ENCODE results near the gene SORBS2. TPM values are rescaled to one million over a fixed set of nuclear protein-coding genes. Genes with fewer than 3 reads are reported as not detected.

The SORBS2 gene
- total RNA-seq, 1 donor, result 2.1 TPM

DNA sequence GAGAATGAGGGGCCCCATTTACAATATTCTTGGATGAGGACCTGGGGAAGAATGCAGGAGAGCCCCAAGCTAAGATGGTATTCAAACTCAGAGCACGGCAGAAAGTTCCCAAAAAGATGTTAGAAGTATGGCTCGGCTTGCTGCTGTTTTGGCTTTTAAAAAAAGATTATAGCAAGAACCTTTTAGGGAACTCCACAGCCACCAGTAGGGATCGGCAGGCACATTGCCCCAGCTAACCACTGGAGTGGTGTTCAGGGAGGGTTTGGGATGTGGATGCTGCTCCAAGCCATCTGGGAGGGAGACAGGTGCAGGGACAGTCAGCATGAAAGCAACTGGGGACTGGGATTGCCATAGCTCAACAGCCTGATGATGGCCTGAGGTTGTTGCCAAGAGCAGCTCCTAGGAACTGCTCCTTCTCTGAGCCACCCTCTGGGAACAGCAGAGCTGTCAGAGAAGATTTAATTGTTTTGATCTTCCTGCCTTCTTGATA, 63.0 kb downstream of the SORBS2 start:
- Histone ChIP-seq H3K27me3 (ENCODE audit: insufficient read depth, low read length) (peaks cover 15% of the 10 kb centered on the region), H3K9me3 (ENCODE audit: low read depth, low read length) (no peaks in the 10 kb centered on the region), H3K4me1 (ENCODE audit: insufficient read depth, low read length) (no peaks in the 10 kb centered on the region), H3K4me3 (ENCODE audit: low read length) (no peak overlapping the region)

DNA sequence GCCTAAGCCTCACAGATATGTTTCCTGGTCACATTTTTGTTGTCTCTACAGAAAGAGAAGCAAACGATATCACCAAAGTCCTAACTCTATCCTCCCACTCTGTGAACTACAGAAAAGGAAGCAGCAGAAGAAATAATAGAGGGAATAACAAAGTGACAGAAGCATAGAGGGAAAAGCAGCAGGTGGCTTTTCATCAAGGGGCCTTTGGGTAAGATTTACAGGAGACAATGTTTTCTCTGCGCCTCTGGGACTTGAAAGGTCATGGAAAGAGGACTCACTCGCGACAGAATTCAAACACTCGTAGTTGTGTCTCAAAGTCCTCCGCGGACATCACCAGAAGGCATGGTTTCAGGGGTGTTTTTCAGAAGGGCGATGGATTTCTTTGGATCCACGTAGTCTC, 66.1 kb downstream of the SORBS2 start:
- Histone ChIP-seq H3K9me3 (ENCODE audit: low read depth, low read length) (no peaks in the 10 kb centered on the region), H3K4me1 (ENCODE audit: insufficient read depth, low read length) (peaks cover 12% of the 10 kb centered on the region), H3K4me3 (ENCODE audit: low read length) (no peak overlapping the region), H3K27me3 (ENCODE audit: insufficient read depth, low read length) (peaks cover 12% of the 10 kb centered on the region)

DNA sequence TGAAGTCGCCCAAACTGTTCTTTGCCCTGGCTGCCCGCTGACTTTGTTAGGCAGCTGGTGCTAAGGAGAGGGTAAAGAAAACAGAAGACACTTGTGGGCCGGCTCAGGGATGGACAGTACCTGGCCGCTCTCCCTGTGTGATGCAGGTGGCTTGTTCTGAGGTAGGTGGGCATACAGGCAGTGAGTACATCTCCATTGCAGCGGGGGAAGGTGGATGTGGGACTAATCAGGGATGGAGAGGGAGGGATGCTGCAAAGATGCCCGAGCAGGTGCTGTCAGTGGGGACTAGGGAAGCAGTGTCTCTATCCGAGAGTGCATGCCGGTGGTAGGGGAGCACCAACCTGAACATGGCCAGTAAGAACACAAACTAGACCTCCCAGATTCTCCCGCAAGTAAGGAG, 67.0 kb downstream of the SORBS2 start:
- Histone ChIP-seq H3K4me3 (ENCODE audit: low read length) (no peak overlapping the region), H3K9me3 (ENCODE audit: low read depth, low read length) (no peaks in the 10 kb centered on the region), H3K27me3 (ENCODE audit: insufficient read depth, low read length) (peaks cover 8% of the 10 kb centered on the region), H3K4me1 (ENCODE audit: insufficient read depth, low read length) (peaks cover 22% of the 10 kb centered on the region)

DNA sequence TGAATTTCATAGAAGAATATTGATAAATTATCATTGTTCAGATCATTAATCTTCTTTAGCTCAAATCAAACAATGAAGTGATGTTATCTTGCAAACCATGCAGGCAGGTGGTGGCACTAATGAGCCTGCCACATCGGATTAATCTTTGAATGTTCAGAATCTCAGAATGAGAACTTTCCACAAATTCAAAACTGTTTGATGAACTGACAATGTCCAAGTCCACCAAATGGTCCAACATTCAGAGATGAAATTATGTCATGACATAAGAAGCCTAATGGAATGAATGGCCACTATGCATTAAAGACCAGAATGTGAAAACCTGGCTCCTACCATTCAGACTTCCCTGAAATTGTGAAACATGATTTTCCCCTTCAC, 67.5 kb downstream of the SORBS2 start:
- H3K4me3 ChIP-seq (ENCODE audit: low read length), result no peak overlapping the region
- peaks cover 25% of the 10 kb centered on the region for H3K4me1 ChIP-seq (ENCODE audit: insufficient read depth, low read length)

DNA sequence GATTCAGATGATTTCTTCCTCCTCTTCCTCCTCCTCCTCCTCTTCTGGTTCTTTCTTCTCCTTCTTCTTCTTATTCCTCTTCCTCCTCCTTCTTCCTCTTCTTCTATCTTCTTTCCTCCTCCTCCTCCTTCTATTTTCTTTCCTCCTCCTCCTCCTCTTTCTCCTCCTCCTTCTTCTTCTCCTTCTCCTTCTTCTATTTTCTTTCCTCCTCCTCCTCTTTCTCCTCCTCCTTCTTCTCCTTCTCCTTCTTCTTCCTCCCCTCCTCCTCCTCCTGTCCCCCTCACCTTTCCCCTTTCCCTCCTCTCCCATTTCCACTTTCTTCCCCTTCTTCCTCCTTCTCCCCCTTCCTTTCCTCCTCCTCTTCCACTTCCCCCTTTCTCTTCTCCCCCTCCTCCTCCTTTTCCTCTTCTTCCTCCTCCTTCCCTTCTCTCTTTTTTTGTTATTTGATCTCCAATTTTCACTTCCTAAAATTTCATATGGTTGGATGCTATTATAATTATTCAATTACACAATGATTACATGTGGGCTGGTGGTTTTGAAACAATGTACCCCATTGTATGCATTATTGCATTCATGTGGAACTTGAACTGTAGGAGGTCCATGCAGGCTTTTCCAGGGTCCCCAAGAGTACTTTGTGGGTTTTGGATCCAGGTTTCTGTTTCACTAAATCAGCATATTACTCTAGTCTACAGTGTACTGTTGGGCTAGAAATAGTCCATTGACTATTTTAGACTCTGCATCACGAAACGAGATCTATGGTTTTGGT, 68.1 kb downstream of the SORBS2 start:
- Histone ChIP-seq H3K4me1 (ENCODE audit: insufficient read depth, low read length) (peaks cover 29% of the 10 kb centered on the region), H3K27me3 (ENCODE audit: insufficient read depth, low read length) (peaks cover 4% of the 10 kb centered on the region), H3K4me3 (ENCODE audit: low read length) (no peak overlapping the region), H3K9me3 (ENCODE audit: low read depth, low read length) (no peaks in the 10 kb centered on the region)

More for the DNA sequence above, 67.5 kb downstream of the SORBS2 start:
- no peaks in the 10 kb centered on the region for H3K9me3 ChIP-seq (ENCODE audit: low read depth, low read length)
- H3K27me3 ChIP-seq (ENCODE audit: insufficient read depth, low read length), result peaks cover 4% of the 10 kb centered on the region

DNA sequence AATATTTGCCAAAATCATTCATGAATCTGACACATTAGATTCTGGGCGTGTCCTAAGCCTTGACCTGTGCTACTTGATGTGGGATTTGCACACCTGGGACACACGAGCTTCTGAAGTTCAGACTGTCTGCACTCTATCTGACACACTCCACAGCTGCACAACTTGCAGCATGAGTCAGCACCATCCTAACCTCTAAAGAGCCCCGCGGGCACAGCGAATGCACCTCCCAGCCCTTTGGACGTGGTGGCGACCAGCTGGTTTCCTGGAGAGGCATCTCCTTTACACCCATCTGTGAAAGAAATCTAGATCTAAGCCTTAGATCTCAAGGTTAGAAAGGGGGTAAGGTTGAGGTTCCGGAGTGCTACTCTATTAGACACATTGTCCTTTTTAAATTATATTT, 69.2 kb downstream of the SORBS2 start:
- no peaks in the 10 kb centered on the region for H3K9me3 ChIP-seq (ENCODE audit: low read depth, low read length)
- H3K27me3 ChIP-seq (ENCODE audit: insufficient read depth, low read length), result peaks cover 4% of the 10 kb centered on the region
- H3K4me3 ChIP-seq (ENCODE audit: low read length), result no peak overlapping the region
- H3K4me1 ChIP-seq (ENCODE audit: insufficient read depth, low read length), result peaks cover 38% of the 10 kb centered on the region

DNA sequence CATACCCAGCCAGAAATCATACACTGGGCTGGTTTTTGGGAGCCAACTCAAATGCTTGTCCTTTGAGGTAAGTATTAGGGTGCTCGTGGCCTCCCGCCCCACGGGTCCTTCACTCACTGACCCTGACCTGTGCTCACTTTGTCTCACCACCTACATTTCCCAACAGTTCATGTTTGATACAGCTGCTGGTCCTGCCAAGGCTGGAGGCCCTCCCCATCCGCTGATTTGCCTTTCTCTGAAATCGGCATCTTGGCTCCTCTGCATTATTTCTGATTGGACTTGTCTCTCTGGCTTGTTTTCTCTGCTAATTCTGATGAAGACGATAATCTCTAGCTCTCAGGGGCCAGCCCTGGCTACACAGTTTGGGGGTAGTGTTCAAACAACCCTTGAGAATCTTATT, 70.2 kb downstream of the SORBS2 start:
- H3K9me3 ChIP-seq (ENCODE audit: low read depth, low read length), result no peaks in the 10 kb centered on the region
- H3K27me3 ChIP-seq (ENCODE audit: insufficient read depth, low read length), result peaks cover 4% of the 10 kb centered on the region
- peaks cover 47% of the 10 kb centered on the region for H3K4me1 ChIP-seq (ENCODE audit: insufficient read depth, low read length)
- no peak overlapping the region for H3K4me3 ChIP-seq (ENCODE audit: low read length)

DNA sequence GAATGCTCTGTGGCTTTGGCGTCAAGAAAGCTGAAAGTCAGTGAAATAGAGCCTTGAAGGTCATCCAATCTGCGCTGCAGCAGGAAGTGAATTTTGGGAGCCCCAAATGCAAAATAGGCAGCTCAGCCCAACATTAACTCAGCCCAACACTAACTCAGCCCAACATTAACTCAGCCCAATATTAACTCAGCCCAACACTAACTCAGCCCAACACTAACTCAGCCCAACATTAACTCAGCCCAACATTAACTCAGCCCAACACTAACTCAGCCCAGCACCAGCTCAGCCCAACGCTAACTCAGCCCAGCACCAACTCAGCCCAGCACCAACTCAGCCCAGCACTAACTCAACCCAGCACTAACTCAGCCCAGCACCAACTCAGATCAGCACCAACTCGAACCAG, 71.5 kb downstream of the SORBS2 start:
- H3K4me1 ChIP-seq (ENCODE audit: insufficient read depth, low read length), result peaks cover 59% of the 10 kb centered on the region
- no peak overlapping the region for H3K4me3 ChIP-seq (ENCODE audit: low read length)
- H3K9me3 ChIP-seq (ENCODE audit: low read depth, low read length), result no peaks in the 10 kb centered on the region
- H3K27me3 ChIP-seq (ENCODE audit: insufficient read depth, low read length), result peaks cover 4% of the 10 kb centered on the region

DNA sequence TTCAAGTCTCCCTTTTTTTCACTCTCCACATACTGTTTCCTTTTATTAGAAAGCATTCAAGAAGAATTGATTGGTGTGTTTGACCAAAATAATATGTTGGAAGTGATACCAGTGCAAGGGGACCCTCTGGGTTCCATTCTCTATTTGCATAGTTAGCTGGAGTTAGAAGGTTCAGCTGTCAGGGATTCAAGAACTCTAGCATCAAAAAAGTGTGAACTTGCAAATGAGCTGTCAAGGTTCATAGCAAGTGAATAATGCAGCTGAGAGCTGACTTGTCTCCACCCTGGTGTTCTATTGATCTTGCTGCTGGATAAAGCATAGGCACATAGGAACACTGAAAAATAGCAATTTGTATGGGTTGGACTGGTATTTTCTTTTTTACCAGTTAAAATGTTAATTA, 73.2 kb downstream of the SORBS2 start:
- Histone ChIP-seq H3K27me3 (ENCODE audit: insufficient read depth, low read length) (no peaks in the 10 kb centered on the region), H3K4me1 (ENCODE audit: insufficient read depth, low read length) (peaks cover 73% of the 10 kb centered on the region), H3K9me3 (ENCODE audit: low read depth, low read length) (no peaks in the 10 kb centered on the region), H3K4me3 (ENCODE audit: low read length) (no peak overlapping the region)

DNA sequence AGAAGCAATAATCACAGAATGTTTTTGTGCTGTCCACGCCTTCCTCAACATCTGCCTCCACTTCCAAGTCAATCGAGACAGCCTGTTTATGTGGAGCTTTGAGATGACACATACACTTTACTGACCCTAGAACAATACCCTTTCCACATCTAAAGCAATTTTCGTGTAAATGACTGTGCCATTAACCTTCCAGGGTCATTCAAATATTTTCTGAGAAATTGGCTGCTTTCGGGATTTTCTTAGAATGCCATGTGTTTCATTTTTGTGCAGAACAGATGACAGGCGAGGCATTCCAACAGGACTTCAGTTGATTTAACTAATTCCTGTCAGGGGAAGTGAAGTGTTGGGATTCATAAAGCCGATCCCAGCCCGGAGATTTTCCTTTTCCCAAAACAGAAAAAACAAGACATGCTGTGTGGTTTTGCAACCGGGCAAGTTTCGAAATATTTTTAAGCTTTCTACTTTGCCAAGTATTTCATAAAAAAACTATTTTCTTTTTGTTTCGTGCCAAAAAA, 73.9 kb downstream of the SORBS2 start:
- no peaks in the 10 kb centered on the region for H3K9me3 ChIP-seq (ENCODE audit: low read depth, low read length)
- H3K27me3 ChIP-seq (ENCODE audit: insufficient read depth, low read length), result no peaks in the 10 kb centered on the region
- no peak overlapping the region for H3K4me3 ChIP-seq (ENCODE audit: low read length)
- peaks cover 74% of the 10 kb centered on the region for H3K4me1 ChIP-seq (ENCODE audit: insufficient read depth, low read length)

DNA sequence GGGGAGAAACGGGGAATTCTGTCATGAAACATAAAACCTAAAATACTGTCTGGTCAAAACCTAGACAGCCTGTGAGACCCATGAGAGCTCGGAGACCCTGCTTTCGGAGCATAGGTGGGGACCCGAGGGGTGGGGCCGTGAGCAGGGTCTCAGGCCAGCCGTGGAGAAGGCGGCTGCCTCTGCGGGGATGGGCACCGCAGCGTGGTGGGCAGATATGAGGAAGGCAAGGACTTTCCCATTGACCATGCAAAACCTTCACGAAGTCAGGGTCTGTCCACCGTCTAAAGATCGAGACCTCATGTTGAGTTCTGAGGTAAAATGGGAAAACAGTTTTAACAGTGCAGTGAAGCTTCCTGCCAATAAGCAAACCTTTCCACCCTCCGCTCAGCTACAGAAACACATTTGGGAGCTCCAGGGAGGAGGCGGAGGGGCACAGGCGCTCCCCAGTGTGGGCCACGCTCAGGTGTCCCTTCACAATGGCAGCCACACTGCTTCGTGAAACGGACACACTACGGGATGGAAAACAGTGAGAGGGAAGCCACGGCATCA, 74.4 kb downstream of the SORBS2 start:
- no peaks in the 10 kb centered on the region for H3K27me3 ChIP-seq (ENCODE audit: insufficient read depth, low read length)
- no peaks in the 10 kb centered on the region for H3K9me3 ChIP-seq (ENCODE audit: low read depth, low read length)
- H3K4me1 ChIP-seq (ENCODE audit: insufficient read depth, low read length), result peaks cover 69% of the 10 kb centered on the region
- H3K4me3 ChIP-seq (ENCODE audit: low read length), result no peak overlapping the region

DNA sequence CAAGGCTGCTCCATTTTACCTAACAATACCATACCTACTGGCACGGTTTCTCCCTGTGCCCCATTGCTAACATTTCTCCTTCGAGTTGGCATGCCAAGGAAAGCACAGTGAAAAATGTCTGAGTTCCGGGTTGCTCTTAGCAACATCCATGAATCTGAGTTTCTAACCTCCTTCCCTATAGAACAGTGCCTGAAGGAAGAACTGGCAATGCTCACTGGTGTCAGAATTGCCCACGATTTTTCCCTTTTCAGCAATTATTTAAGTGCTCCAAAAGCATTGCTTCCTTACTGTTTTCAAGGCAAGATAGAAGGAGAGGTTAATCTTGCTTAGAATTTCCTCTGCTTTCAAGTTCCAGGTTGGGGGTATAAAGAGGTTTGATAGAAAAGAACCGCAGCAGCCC, 75.1 kb downstream of the SORBS2 start:
- no peaks in the 10 kb centered on the region for H3K9me3 ChIP-seq (ENCODE audit: low read depth, low read length)
- no peak overlapping the region for H3K4me3 ChIP-seq (ENCODE audit: low read length)
- peaks cover 68% of the 10 kb centered on the region for H3K4me1 ChIP-seq (ENCODE audit: insufficient read depth, low read length)
- H3K27me3 ChIP-seq (ENCODE audit: insufficient read depth, low read length), result no peaks in the 10 kb centered on the region

DNA sequence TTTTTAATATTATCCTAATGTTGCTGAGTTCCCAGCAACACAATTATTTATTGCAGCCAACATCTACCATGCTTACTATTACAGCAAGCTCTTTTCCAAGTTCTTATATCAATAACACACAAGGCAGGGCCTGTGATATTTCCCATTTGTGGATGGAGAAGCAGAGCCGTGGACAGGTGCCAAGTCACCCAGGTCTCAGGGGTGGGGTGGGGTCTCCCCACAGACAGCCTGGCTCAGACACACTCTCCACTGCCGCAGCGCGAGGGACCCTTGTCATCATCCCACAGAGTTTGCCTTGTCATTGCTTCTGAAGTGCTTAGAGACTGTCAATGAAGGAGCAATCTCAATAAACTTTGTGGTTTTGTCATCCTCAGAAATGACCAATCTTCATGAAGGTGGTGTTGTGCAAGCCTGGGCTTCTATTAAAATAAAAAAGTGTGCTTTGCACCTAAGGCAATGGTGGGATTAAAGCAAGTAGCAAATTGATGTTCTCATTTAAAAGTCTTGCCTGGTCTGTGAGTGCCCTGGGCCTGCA, 76.1 kb downstream of the SORBS2 start:
- no peak overlapping the region for H3K4me3 ChIP-seq (ENCODE audit: low read length)
- H3K4me1 ChIP-seq (ENCODE audit: insufficient read depth, low read length), result peaks cover 68% of the 10 kb centered on the region
- H3K27me3 ChIP-seq (ENCODE audit: insufficient read depth, low read length), result no peaks in the 10 kb centered on the region
- no peaks in the 10 kb centered on the region for H3K9me3 ChIP-seq (ENCODE audit: low read depth, low read length)

DNA sequence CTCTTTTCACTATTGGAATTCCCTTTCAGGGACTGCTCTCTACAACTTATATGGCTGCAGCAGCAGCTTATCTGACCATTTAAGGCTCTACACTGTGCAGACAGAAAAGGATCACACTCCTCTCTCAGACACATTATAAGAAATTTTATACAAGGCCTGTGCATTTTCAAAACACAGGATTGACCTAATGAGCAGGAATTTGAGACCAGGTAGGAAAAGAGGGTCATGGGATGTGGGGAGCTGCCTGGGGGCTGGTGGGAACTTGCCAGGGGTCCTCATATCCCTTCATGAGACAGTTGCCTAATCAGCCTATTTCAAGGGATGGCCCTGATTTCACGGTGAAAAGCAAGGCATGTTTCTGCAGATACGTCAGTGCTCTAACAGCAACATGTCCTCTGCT, 77.1 kb downstream of the SORBS2 start:
- Histone ChIP-seq H3K4me3 (ENCODE audit: low read length) (no peak overlapping the region), H3K27me3 (ENCODE audit: insufficient read depth, low read length) (no peaks in the 10 kb centered on the region)

DNA sequence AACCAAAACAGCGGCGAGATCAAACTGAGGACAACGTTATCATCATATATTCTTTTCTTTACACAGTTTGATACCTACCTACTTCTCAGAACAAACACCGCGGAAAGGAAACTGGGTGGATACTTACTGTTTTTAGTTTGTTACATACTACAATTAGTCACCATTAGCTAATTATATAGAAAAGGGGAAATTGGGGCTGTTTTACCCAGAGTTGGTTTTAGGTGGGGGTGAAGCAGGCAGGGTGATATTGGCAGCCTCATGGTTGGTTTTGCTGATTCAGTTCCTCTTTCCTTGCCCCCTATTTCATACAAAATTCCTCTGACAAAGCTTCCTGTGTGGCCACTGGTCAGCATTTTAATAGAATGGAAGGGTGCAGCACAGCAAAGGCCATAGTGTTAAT, 77.8 kb downstream of the SORBS2 start:
- H3K4me3 ChIP-seq (ENCODE audit: low read length), result no peak overlapping the region
- peaks cover 60% of the 10 kb centered on the region for H3K4me1 ChIP-seq (ENCODE audit: insufficient read depth, low read length)
- H3K9me3 ChIP-seq (ENCODE audit: low read depth, low read length), result no peaks in the 10 kb centered on the region
- no peaks in the 10 kb centered on the region for H3K27me3 ChIP-seq (ENCODE audit: insufficient read depth, low read length)

More for the DNA sequence above, 77.1 kb downstream of the SORBS2 start:
- H3K4me1 ChIP-seq (ENCODE audit: insufficient read depth, low read length), result peaks cover 65% of the 10 kb centered on the region
- no peaks in the 10 kb centered on the region for H3K9me3 ChIP-seq (ENCODE audit: low read depth, low read length)
